ENCODE measurements around the gene KIF21B.

Gene KIF21B

GRCh38 chr1:201060586-201060985 is 37.1 kb upstream of the KIF21B start:
- H3K27me3 ChIP-seq (ENCODE audit: insufficient read depth, low read length), result no peaks in the 10 kb centered on the region
- H3K9me3 ChIP-seq (ENCODE audit: insufficient read depth, low read depth, low read length), result no peaks in the 10 kb centered on the region
- no peak overlapping the region for H3K27ac ChIP-seq (ENCODE audit: low read depth, low read length)
- no peak overlapping the region for H3K4me3 ChIP-seq (ENCODE audit: low read length)
- H3K9ac ChIP-seq (ENCODE audit: low read depth, low read length), result no peak overlapping the region
- H3K4me1 ChIP-seq (ENCODE audit: insufficient read depth, low read length), result peaks cover 13% of the 10 kb centered on the region
- H3K36me3 ChIP-seq (ENCODE audit: insufficient read depth, low read length), result no peaks in the 10 kb centered on the region
- 93% methylated on average over 4 of the region's 4 CpGs for WGBS

DNA sequence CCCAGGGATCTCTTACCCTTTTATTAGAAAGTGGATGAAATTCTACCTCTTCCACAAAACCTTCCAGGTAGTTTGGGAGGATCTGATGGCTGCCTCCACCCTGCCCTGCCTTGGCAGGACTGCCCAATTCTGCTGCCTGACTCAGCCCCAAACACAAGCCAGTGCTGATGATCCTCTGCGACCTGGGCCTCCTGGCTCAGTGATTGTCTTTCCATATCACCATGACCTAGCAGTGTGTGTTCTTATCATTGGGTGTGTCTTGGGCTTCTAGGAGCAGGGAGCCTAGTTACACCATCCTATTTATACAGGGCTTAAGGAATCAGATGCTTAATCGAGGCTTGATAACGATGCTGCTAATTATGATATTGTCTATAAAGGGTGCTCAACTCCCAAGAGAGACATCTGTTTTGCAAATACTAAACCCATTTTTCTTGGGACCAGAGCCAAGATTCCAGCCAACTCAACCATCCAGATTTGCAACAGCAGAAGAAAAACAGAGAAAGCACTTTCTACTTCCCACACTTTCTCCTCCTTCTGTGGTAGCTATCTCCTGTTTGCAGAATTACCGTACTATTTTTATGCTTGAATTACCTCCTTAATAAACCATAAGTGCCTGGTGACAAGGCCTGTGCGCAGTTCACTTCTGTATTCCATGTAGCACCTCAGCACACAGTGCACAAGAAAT is 36.5 kb upstream of the KIF21B start:
- WGBS, result 93% methylated on average over 3 of the region's 5 CpGs
- Histone ChIP-seq H3K9ac (ENCODE audit: low read depth, low read length) (no peak overlapping the region), H3K9me3 (ENCODE audit: insufficient read depth, low read depth, low read length) (no peaks in the 10 kb centered on the region), H3K4me3 (ENCODE audit: low read length) (no peak overlapping the region), H3K27me3 (ENCODE audit: insufficient read depth, low read length) (no peaks in the 10 kb centered on the region), H3K27ac (ENCODE audit: low read depth, low read length) (no peak overlapping the region), H3K36me3 (ENCODE audit: insufficient read depth, low read length) (no peaks in the 10 kb centered on the region), H3K4me1 (ENCODE audit: insufficient read depth, low read length) (peaks cover 13% of the 10 kb centered on the region)

- Histone ChIP-seq H3K36me3 (ENCODE audit: insufficient read depth, low read length) (no peaks in the 10 kb centered on the region), H3K4me3 (ENCODE audit: low read length) (no peak overlapping the region), H3K27ac (ENCODE audit: low read depth, low read length) (no peak overlapping the region), H3K9me3 (ENCODE audit: insufficient read depth, low read depth, low read length) (no peaks in the 10 kb centered on the region), H3K4me1 (ENCODE audit: insufficient read depth, low read length) (peaks cover 13% of the 10 kb centered on the region), H3K27me3 (ENCODE audit: insufficient read depth, low read length) (no peaks in the 10 kb centered on the region), H3K9ac (ENCODE audit: low read depth, low read length) (no peak overlapping the region)
- WGBS, result 16% methylated on average over 3 of the region's 3 CpGs
Observed at GRCh38 chr1:201059401-201059800, 35.9 kb upstream of the KIF21B start.

DNA sequence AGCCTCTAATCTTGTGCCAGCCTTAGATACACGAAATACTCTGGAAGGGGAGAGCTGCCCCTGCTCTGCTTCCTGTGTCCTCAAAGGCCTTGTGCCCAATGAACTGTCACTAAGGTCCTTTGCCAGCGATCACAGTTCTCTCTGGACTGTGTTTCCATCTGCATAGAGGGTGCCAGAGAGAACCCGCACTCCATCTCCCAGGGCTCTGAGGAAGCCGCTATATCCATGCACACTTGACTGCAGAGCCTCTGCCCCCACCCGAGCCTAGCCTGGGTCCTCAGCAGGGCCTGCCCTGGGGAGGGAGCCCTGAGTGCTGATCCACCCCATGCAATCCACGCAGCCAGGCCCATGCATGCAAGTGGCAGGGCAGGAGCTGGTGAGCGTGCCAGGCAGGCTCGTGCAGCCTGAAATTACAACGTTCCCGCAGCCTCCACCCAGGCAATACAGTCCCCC is 30.6 kb upstream of the KIF21B start:
- WGBS, result 84% methylated on average over 10 of the region's 10 CpGs
- H3K9ac ChIP-seq (ENCODE audit: low read depth, low read length), result no peak overlapping the region
- no peak overlapping the region for H3K27ac ChIP-seq (ENCODE audit: low read depth, low read length)
- H3K36me3 ChIP-seq (ENCODE audit: insufficient read depth, low read length), result no peaks in the 10 kb centered on the region
- no peaks in the 10 kb centered on the region for H3K9me3 ChIP-seq (ENCODE audit: insufficient read depth, low read depth, low read length)
- H3K4me1 ChIP-seq (ENCODE audit: insufficient read depth, low read length), result no peaks in the 10 kb centered on the region; the same call in 1 of the 2 replicates
- H3K27me3 ChIP-seq (ENCODE audit: insufficient read depth, low read length), result no peaks in the 10 kb centered on the region
- no peak overlapping the region for H3K4me3 ChIP-seq (ENCODE audit: low read length)

DNA sequence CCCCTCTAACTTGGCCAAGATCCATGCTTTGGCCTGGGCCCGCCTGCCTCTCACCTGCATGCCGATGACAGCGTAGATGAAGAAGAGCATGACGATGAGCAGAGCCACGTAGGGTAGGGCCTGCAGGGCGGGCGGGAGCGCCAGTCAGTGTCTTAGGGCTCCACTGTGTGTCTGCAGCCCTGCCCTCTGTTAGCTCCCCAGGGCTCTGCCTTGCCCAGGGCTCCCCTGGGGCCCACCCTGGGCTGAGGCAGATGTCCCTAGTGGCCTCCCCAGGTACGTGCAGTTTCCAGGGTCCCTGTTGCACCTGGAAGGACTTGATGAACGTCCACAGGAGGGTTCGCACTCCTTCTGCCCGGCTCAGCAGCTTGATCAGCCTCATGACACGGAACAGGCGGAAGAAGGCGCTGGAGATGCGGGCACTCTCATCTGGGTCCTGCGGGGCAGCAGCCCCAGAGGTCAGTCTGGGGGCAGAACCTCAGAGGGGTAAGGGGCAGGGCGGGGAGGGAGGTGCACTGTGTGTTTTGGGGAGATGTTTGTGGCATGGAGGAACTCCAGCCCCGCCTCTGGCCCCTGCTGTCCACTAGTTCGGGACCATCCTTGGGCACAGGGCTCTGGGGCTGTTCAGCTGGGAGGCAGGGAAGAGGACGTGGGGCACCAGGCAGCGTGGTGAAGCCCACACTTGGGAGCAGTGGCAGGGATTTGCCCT is 29.8 kb upstream of the KIF21B start:
- WGBS, result 91% methylated on average over 22 of the region's 22 CpGs
- Histone ChIP-seq H3K36me3 (ENCODE audit: insufficient read depth, low read length) (no peaks in the 10 kb centered on the region), H3K27ac (ENCODE audit: low read depth, low read length) (no peak overlapping the region), H3K4me3 (ENCODE audit: low read length) (no peak overlapping the region), H3K4me1 (ENCODE audit: insufficient read depth, low read length) (no peaks in the 10 kb centered on the region), H3K9me3 (ENCODE audit: insufficient read depth, low read depth, low read length) (no peaks in the 10 kb centered on the region), H3K9ac (ENCODE audit: low read depth, low read length) (no peak overlapping the region), H3K27me3 (ENCODE audit: insufficient read depth, low read length) (no peaks in the 10 kb centered on the region)

GRCh38 chr1:201051399-201051798 is 27.9 kb upstream of the KIF21B start:
- Histone ChIP-seq H3K27ac (ENCODE audit: low read depth, low read length) (no peak overlapping the region), H3K9me3 (ENCODE audit: insufficient read depth, low read depth, low read length) (no peaks in the 10 kb centered on the region), H3K4me1 (ENCODE audit: insufficient read depth, low read length) (no peaks in the 10 kb centered on the region), H3K9ac (ENCODE audit: low read depth, low read length) (no peak overlapping the region), H3K4me3 (ENCODE audit: low read length) (no peak overlapping the region), H3K27me3 (ENCODE audit: insufficient read depth, low read length) (no peaks in the 10 kb centered on the region), H3K36me3 (ENCODE audit: insufficient read depth, low read length) (no peaks in the 10 kb centered on the region)
- WGBS, result 64% methylated on average over 2 of the region's 2 CpGs

DNA sequence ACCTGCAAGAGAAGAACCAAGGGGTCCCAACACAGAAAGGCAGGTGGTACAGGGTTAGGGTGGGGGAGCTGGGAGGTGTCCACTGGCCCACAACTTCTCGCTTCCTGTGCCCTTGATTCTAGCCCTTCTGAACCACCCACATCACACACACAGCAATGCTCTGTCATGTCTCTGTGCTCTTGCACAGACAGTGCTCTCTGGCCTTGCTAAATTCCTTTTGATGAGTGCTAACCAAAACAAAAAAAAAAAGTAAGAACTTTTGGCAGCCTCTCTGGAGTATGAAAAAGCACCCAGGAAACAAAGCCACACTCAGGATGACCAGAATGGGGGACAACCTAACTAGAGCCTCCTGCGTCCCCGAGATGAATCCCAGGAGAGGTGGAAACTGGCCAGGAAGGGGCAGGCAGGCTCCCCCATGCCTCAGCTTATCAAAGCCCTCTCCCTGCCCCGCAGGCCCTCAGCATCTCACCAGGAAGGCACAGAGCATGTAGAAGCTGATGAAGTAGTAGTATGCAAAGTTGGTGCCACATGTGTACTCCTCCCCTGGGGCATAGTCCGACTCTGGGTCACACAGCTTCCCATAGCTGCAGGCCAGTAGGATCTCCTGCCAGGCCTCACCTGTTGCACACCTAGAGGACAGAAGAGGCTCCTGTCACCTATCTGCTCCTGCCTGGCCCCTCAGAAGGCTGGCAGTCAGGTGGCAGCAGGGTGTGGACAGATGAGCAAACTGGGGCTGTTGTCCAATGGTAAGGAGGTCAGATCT is 27.2 kb upstream of the KIF21B start:
- Histone ChIP-seq H3K36me3 (ENCODE audit: insufficient read depth, low read length) (no peaks in the 10 kb centered on the region), H3K4me1 (ENCODE audit: insufficient read depth, low read length) (no peaks in the 10 kb centered on the region), H3K27me3 (ENCODE audit: insufficient read depth, low read length) (no peaks in the 10 kb centered on the region), H3K9me3 (ENCODE audit: insufficient read depth, low read depth, low read length) (no peaks in the 10 kb centered on the region), H3K27ac (ENCODE audit: low read depth, low read length) (no peak overlapping the region), H3K9ac (ENCODE audit: low read depth, low read length) (no peak overlapping the region), H3K4me3 (ENCODE audit: low read length) (no peak overlapping the region)
- WGBS, result 92% methylated on average over 5 of the region's 5 CpGs

DNA sequence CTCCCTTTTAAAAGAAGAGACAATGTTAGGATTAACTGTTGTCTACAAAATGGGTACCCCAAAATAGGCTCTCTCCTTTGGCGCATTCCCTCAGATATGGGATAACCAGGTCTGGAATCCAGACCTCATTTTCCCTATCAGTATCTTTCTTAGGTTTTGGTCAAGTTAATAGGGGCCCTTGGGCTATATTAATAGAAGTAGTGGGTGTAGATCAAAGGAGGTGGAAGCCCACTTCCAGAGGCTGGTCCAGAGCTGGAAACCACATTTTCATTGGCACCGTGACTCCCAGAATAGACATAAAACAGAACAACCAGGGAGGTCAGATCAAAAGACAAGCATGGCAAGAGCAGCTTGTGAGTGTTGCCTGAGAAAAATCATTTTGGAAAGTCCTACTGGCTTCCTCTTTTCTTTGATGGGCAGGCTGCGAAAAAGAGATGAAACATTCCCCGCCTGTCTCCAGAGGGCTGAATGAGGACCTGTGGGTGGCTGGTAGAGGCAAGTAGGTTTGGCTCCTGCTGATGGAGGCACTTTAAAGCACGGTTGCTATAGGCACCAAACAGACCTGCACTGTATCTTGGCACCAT is 25.8 kb upstream of the KIF21B start:
- Histone ChIP-seq H3K9ac (ENCODE audit: low read depth, low read length) (no peak overlapping the region), H3K27ac (ENCODE audit: low read depth, low read length) (no peak overlapping the region), H3K4me3 (ENCODE audit: low read length) (no peak overlapping the region), H3K36me3 (ENCODE audit: insufficient read depth, low read length) (no peaks in the 10 kb centered on the region), H3K27me3 (ENCODE audit: insufficient read depth, low read length) (no peaks in the 10 kb centered on the region), H3K9me3 (ENCODE audit: insufficient read depth, low read depth, low read length) (no peaks in the 10 kb centered on the region), H3K4me1 (ENCODE audit: insufficient read depth, low read length) (no peaks in the 10 kb centered on the region)
- WGBS, result 91% methylated on average over 4 of the region's 5 CpGs

GRCh38 chr1:201048521-201048920 is 25.0 kb upstream of the KIF21B start:
- Histone ChIP-seq H3K9ac (ENCODE audit: low read depth, low read length) (no peak overlapping the region), H3K36me3 (ENCODE audit: insufficient read depth, low read length) (no peaks in the 10 kb centered on the region), H3K9me3 (ENCODE audit: insufficient read depth, low read depth, low read length) (no peaks in the 10 kb centered on the region), H3K27me3 (ENCODE audit: insufficient read depth, low read length) (no peaks in the 10 kb centered on the region), H3K4me3 (ENCODE audit: low read length) (no peak overlapping the region), H3K27ac (ENCODE audit: low read depth, low read length) (no peak overlapping the region), H3K4me1 (ENCODE audit: insufficient read depth, low read length) (no peaks in the 10 kb centered on the region)
- WGBS, result 94% methylated on average over 13 of the region's 13 CpGs

- 86% methylated on average over 9 of the region's 9 CpGs for WGBS
- Histone ChIP-seq H3K27me3 (ENCODE audit: insufficient read depth, low read length) (no peaks in the 10 kb centered on the region), H3K36me3 (ENCODE audit: insufficient read depth, low read length) (no peaks in the 10 kb centered on the region), H3K9ac (ENCODE audit: low read depth, low read length) (no peak overlapping the region), H3K27ac (ENCODE audit: low read depth, low read length) (no peak overlapping the region), H3K4me1 (ENCODE audit: insufficient read depth, low read length) (no peaks in the 10 kb centered on the region), H3K9me3 (ENCODE audit: insufficient read depth, low read depth, low read length) (no peaks in the 10 kb centered on the region), H3K4me3 (ENCODE audit: low read length) (no peak overlapping the region)
Observed at GRCh38 chr1:201044119-201044518, 20.6 kb upstream of the KIF21B start.
